Measurements from ENCODE around the gene SLC8A1.
A peak's percentile ranks its signal among the peaks of the same experiment; 100 is the strongest.

Gene SLC8A1

GRCh38 chr2:40457837-40458236, 5.9 kb upstream of the SLC8A1 start:
- no peak for DNase-seq

GRCh38 chr2:40457366-40457765, 5.5 kb upstream of the SLC8A1 start:
- no peak for DNase-seq

GRCh38 chr2:40456926-40457325, 5.0 kb upstream of the SLC8A1 start:
- no peak for DNase-seq

GRCh38 chr2:40455661-40456060, 3.8 kb upstream of the SLC8A1 start:
- no peak for DNase-seq

- DNase-seq, result no peak
Observed at GRCh38 chr2:40454321-40454720, 2.4 kb upstream of the SLC8A1 start.

GRCh38 chr2:40452786-40453185, 896 bp upstream of the SLC8A1 start:
- DNase-seq, result no peak

- peak; percentile 19 for DNase-seq
Observed at GRCh38 chr2:40450796-40451430, 977 bp downstream of the SLC8A1 start.

- no peak for DNase-seq
Observed at GRCh38 chr2:40450066-40450795, 1.7 kb downstream of the SLC8A1 start.

GRCh38 chr2:40448476-40449079, 3.3 kb downstream of the SLC8A1 start:
- peak; percentile 29 for DNase-seq

- DNase-seq, result no peak
Observed at GRCh38 chr2:40445467-40445866, 6.4 kb downstream of the SLC8A1 start.

- DNase-seq, result no peak
Observed at GRCh38 chr2:40440835-40441234, 11.1 kb downstream of the SLC8A1 start.

GRCh38 chr2:40439473-40439872, 12.4 kb downstream of the SLC8A1 start:
- DNase-seq, result no peak

- no peak for DNase-seq
Observed at GRCh38 chr2:40436093-40436475, 15.8 kb downstream of the SLC8A1 start.

GRCh38 chr2:40435426-40436092, 16.3 kb downstream of the SLC8A1 start:
- DNase-seq, result no peak

GRCh38 chr2:40434731-40435271, 17.1 kb downstream of the SLC8A1 start:
- DNase-seq, result no peak

GRCh38 chr2:40433736-40434135, 18.2 kb downstream of the SLC8A1 start:
- no peak for DNase-seq

GRCh38 chr2:40432921-40433483, 18.9 kb downstream of the SLC8A1 start:
- DNase-seq, result no peak

- no peak for DNase-seq
Observed at GRCh38 chr2:40431600-40431955, 20.3 kb downstream of the SLC8A1 start.

- no peak for DNase-seq
Observed at GRCh38 chr2:40430776-40431599, 20.9 kb downstream of the SLC8A1 start.

- no peak for DNase-seq
Observed at GRCh38 chr2:40428439-40428838, 23.5 kb downstream of the SLC8A1 start.

- DNase-seq, result no peak
Observed at GRCh38 chr2:40421631-40422297, 30.1 kb downstream of the SLC8A1 start.

- DNase-seq, result no peak
Observed at GRCh38 chr2:40420478-40420877, 31.4 kb downstream of the SLC8A1 start.

Measured in NCI-H1105 (cell line).